Chondrocyte (in vitro differentiated cells): Measurements from ENCODE around the gene GPR137B. TPM values are rescaled to one million over a fixed set of nuclear protein-coding genes. Genes with fewer than 3 reads are reported as not detected.

Experiments
- DNase-seq: peaks from one replicate; pipeline ENCODE4 v3.0.0; 2021; ENCODE audit warnings: mixed read lengths, low spot score
- H3K27ac Mint-ChIP-seq: one replicate; pipeline ENCODE4 v1.8.0; 2021; ENCODE audit warnings: mild to moderate bottlenecking, moderate library complexity, mixed read lengths; ENCODE audit not compliant: unreplicated experiment
- H3K27me3 Mint-ChIP-seq: 2 replicates; pipeline ENCODE4 v1.8.0; 2021; ENCODE audit warnings: low read depth, mixed read lengths
- H3K36me3 Mint-ChIP-seq: 2 replicates; pipeline ENCODE4 v1.8.0; 2021; ENCODE audit warnings: low read depth, mixed read lengths
- H3K4me1 Mint-ChIP-seq: 2 replicates; pipeline ENCODE4 v1.8.0; 2021; ENCODE audit warnings: low read depth, mild to moderate bottlenecking, mixed read lengths
- H3K4me3 Mint-ChIP-seq: one replicate; pipeline ENCODE4 v1.8.0; 2021; ENCODE audit warnings: mild to moderate bottlenecking, moderate library complexity, mixed read lengths; ENCODE audit not compliant: unreplicated experiment
- H3K9me3 Mint-ChIP-seq: 2 replicates; pipeline ENCODE4 v1.8.0; 2021; ENCODE audit warnings: low read depth, mixed read lengths
- total RNA-seq: library from RNA; stranded (reverse); gene quantifications from 3 replicates; pipeline ENCODE4 v1.2.1, GENCODE V29; 2021
- TF ChIP-seq, protein P1 (sequence below): fragments of 200-600 bp; sonication (generic); IDR thresholded peaks from 2 replicates; pipeline ENCODE4 v1.5.0; 2021; ENCODE audit warnings: antibody characterized with exemption, mild to moderate bottlenecking, moderate library complexity

GPR137B gene
- total RNA-seq, 1 donor from 2014 or later: 12.2 TPM

DNA sequence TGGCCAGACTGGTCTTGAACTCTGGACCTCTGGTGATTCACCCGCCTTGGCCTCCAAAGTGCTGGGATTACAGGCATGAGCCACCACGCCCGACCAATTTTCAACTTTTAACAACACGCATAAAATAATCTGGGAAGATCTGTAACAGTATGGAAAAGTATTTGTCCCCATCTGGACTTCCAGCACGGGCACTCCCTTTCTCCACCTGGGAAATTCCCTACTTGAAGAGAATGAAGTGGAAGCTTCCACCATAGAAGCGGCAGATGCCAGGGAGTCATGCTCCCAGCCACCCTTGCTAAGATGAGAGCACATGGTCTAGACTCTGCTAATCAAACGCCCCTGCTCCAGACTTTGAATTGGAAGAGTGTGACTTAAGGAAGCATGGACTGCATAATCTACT is 9.0 kb upstream of the GPR137B start:
- DNase-seq: no peak
- no peaks in the 10 kb centered on the region for H3K9me3 Mint-ChIP-seq
- H3K27me3 Mint-ChIP-seq: peaks cover 35% of the 10 kb centered on the region
- peaks cover 8% of the 10 kb centered on the region for H3K4me1 Mint-ChIP-seq
- no peak overlapping the region for H3K4me3 Mint-ChIP-seq
- no peak overlapping the region for H3K27ac Mint-ChIP-seq
- TF ChIP-seq, protein P1, sequence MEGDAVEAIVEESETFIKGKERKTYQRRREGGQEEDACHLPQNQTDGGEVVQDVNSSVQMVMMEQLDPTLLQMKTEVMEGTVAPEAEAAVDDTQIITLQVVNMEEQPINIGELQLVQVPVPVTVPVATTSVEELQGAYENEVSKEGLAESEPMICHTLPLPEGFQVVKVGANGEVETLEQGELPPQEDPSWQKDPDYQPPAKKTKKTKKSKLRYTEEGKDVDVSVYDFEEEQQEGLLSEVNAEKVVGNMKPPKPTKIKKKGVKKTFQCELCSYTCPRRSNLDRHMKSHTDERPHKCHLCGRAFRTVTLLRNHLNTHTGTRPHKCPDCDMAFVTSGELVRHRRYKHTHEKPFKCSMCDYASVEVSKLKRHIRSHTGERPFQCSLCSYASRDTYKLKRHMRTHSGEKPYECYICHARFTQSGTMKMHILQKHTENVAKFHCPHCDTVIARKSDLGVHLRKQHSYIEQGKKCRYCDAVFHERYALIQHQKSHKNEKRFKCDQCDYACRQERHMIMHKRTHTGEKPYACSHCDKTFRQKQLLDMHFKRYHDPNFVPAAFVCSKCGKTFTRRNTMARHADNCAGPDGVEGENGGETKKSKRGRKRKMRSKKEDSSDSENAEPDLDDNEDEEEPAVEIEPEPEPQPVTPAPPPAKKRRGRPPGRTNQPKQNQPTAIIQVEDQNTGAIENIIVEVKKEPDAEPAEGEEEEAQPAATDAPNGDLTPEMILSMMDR: no peak
- no peaks in the 10 kb centered on the region for H3K36me3 Mint-ChIP-seq

- Mint-ChIP-seq H3K27ac (no peak overlapping the region), H3K36me3 (no peaks in the 10 kb centered on the region), H3K27me3 (peaks cover 39% of the 10 kb centered on the region), H3K4me1 (peaks cover 5% of the 10 kb centered on the region), H3K9me3 (no peaks in the 10 kb centered on the region), H3K4me3 (no peak overlapping the region)
- no peak for DNase-seq
- TF ChIP-seq, protein P1: no peak
Measured at GRCh38 chr1:236133802-236134201, 8.5 kb upstream of the GPR137B start.

- TF ChIP-seq, protein P1: peak; percentile 23
- peaks cover 57% of the 10 kb centered on the region for H3K27me3 Mint-ChIP-seq
- H3K36me3 Mint-ChIP-seq: no peaks in the 10 kb centered on the region
Measured at GRCh38 chr1:236137285-236137852, 5.0 kb upstream of the GPR137B start.

DNA sequence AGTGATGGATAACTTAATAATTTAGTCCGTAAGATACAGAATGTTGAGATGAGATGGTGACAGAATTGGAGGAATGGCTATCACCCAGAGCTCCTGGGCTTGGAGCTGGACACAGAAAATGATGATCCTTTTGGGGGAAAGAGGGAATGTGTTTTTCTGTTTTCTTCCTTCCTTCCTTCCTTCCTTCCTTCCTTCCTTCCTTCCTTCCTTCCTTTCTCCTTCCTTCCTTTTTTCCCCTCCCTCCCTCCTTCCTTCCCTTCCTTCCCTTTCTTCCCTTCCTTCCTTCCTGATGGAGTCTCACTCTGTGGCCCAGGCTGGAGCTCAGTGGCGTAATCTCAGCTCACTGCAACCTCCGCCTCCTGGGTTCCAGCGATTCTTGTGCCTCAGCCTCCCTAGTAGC is 2.8 kb upstream of the GPR137B start:
- no peak for DNase-seq
- H3K36me3 Mint-ChIP-seq: no peaks in the 10 kb centered on the region
- no peak overlapping the region for H3K27ac Mint-ChIP-seq
- TF ChIP-seq, protein P1: no peak
- peaks cover 47% of the 10 kb centered on the region for H3K27me3 Mint-ChIP-seq
- no peak overlapping the region for H3K4me3 Mint-ChIP-seq
- H3K9me3 Mint-ChIP-seq: no peaks in the 10 kb centered on the region
- peaks cover 15% of the 10 kb centered on the region for H3K4me1 Mint-ChIP-seq

More at GRCh38 chr1:236137285-236137852, 5.0 kb upstream of the GPR137B start:
- H3K27ac Mint-ChIP-seq: no peak overlapping the region
- peaks cover 5% of the 10 kb centered on the region for H3K4me1 Mint-ChIP-seq
- no peak overlapping the region for H3K4me3 Mint-ChIP-seq
- no peak for DNase-seq
- H3K9me3 Mint-ChIP-seq: no peaks in the 10 kb centered on the region

GRCh38 chr1:236140705-236141446 is 1.5 kb upstream of the GPR137B start:
- Mint-ChIP-seq H3K27me3 (peaks cover 35% of the 10 kb centered on the region), H3K27ac (no peak overlapping the region), H3K4me3 (peak overlapping the region; percentile 74), H3K9me3 (no peaks in the 10 kb centered on the region), H3K36me3 (no peaks in the 10 kb centered on the region), H3K4me1 (peaks cover 17% of the 10 kb centered on the region)
- TF ChIP-seq, protein P1: no peak
- no peak for DNase-seq
